SU-DHL-6 (cell line): ENCODE measurements around the gene BCAS3.
"Not testable (repeated sequence)": the region's sequence is repeated elsewhere in the genome, so short reads cannot be mapped to it uniquely, and the experiment has no call there.

Experiments
- H2AFZ ChIP-seq: fragments of 200-600 bp; sonication (generic); 2 replicates; pipeline ENCODE4 v1.6.1; 2014; ENCODE audit warnings: low read depth, mild to moderate bottlenecking, moderate library complexity, mixed read lengths, antibody characterized with exemption, low read length; ENCODE audit not compliant: severe bottlenecking
- H3F3A ChIP-seq: fragments of 200-600 bp; shearing (Covaris generic); 2 replicates; pipeline ENCODE4 v1.6.0; 2016; ENCODE audit warnings: antibody characterized with exemption, mild to moderate bottlenecking; ENCODE audit not compliant: insufficient read depth
- H3K27ac ChIP-seq: fragments of 200-600 bp; sonication (generic); 2 replicates; pipeline ENCODE4 v1.5.1; 2016; ENCODE audit warnings: low read depth, mild to moderate bottlenecking, low read length, moderate library complexity, mixed read lengths
- H3K27me3 ChIP-seq: fragments of 200-600 bp; sonication (generic), shearing (Covaris generic); 2 replicates; pipeline ENCODE4 v1.6.0; 2014; ENCODE audit warnings: mild to moderate bottlenecking, low read length
- H3K36me3 ChIP-seq: fragments of 200-600 bp; sonication (generic); 2 replicates; pipeline ENCODE4 v1.6.1; 2014; ENCODE audit warnings: mild to moderate bottlenecking, low read length, mixed read lengths
- H3K4me2 ChIP-seq: fragments of 300-600, 200-600 bp; shearing (Covaris generic), sonication (generic); 2 replicates; pipeline ENCODE4 v1.6.0; 2014; ENCODE audit warnings: low read length, low read depth, mild to moderate bottlenecking; ENCODE audit not compliant: poor library complexity, severe bottlenecking
- H3K4me3 ChIP-seq: fragments of 200-600 bp; sonication (generic); 2 replicates; pipeline ENCODE4 v1.5.1; 2014; ENCODE audit warnings: antibody characterized with exemption, low read length, mild to moderate bottlenecking, mixed read lengths; ENCODE audit not compliant: insufficient read depth, poor library complexity, severe bottlenecking
- H3K79me2 ChIP-seq: fragments of 200-600 bp; sonication (generic); 2 replicates; pipeline ENCODE4 v1.6.1; 2014; ENCODE audit warnings: mild to moderate bottlenecking, low read length, moderate library complexity; ENCODE audit not compliant: insufficient read depth
- H3K9ac ChIP-seq: fragments of 200-600 bp; sonication (generic); 2 replicates; pipeline ENCODE4 v1.7.0; 2014; ENCODE audit warnings: mild to moderate bottlenecking, low read length
- H3K9me2 ChIP-seq: fragments of 200-600 bp; sonication (generic); replicated peaks from 2 replicates; pipeline ENCODE4 v1.6.1; 2014; ENCODE audit warnings: low read length; ENCODE audit not compliant: insufficient read depth
- H3K9me3 ChIP-seq: fragments of 200-600 bp; sonication (generic); 2 replicates; pipeline ENCODE4 v1.6.1; 2014; ENCODE audit warnings: low read length, mixed read lengths; ENCODE audit not compliant: insufficient read depth
- H4K20me1 ChIP-seq: fragments of 200-600 bp; sonication (generic); 2 replicates; pipeline ENCODE4 v1.6.1; 2014; ENCODE audit warnings: low read depth, mild to moderate bottlenecking, antibody characterized with exemption, low read length, moderate library complexity, mixed read lengths
- CTCF ChIP-seq: fragments of 200-600 bp; sonication (generic); IDR thresholded peaks from one replicate; pipeline ENCODE4 v1.5.1; 2017; ENCODE audit warnings: antibody characterized with exemption, mild to moderate bottlenecking, low read length, moderate library complexity; ENCODE audit not compliant: insufficient read depth, poor library complexity, severe bottlenecking
- EZH2phosphoT487 ChIP-seq: fragments of 200-600 bp; sonication (generic), shearing (Covaris generic); conservative IDR thresholded peaks from 2 replicates; pipeline ENCODE4 v1.6.1; 2018; ENCODE audit warnings: mild to moderate bottlenecking, antibody characterized with exemption, low read length, moderate library complexity, mixed read lengths

The BCAS3 gene

GRCh38 chr17:61239953-61240352, 562.3 kb downstream of the BCAS3 start:
- H3K9ac ChIP-seq, result no peak overlapping the region
- no peak overlapping the region for H2AFZ ChIP-seq
- H3F3A ChIP-seq, result no peaks in the 10 kb centered on the region
- no peak overlapping the region for H3K4me2 ChIP-seq
- no peaks in the 10 kb centered on the region for H3K36me3 ChIP-seq
- H3K79me2 ChIP-seq, result no peaks in the 10 kb centered on the region
- no peak for TF ChIP-seq CTCF
- TF ChIP-seq EZH2phosphoT487, result no peak
- H3K9me3 ChIP-seq, result no peaks in the 10 kb centered on the region
- no peaks in the 10 kb centered on the region for H4K20me1 ChIP-seq
- no peaks in the 10 kb centered on the region for H3K27me3 ChIP-seq
- no peak overlapping the region for H3K27ac ChIP-seq
- H3K9me2 ChIP-seq, result no peaks in the 10 kb centered on the region
- no peak overlapping the region for H3K4me3 ChIP-seq

DNA sequence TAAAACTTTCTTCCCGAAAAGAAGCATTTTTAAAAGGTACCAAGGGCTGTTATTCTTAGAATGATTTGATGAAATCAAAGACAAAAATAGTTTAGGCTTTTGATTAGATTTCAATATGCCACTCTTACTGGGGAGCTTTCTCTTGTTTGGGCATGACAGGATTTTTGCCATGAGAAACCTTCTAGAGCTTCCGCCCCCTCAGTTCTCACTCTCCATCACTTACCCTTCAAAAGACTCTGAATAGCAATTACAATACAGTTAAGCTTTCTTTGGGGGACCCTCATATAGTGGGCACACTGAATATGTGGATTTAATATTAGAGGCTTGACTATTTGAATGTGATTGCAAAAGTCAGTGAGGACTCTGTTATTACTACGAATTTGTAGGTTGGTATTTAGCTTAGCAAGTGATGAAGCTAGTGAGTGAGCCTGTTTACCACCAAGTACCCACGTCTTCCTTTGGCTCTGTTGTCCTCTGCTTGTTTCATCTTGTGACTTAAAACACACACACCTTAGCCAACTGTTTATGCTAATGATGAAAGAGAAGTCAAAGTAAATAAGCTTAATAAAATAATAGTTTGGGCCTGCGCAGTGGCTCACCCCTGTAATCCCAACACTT, 563.3 kb downstream of the BCAS3 start:
- H3F3A ChIP-seq, result no peaks in the 10 kb centered on the region
- TF ChIP-seq EZH2phosphoT487 (no peak), CTCF (no peak)
- no peak overlapping the region for H2AFZ ChIP-seq
- H3K9me3 ChIP-seq, result no peaks in the 10 kb centered on the region
- no peak overlapping the region for H3K27ac ChIP-seq
- H3K79me2 ChIP-seq, result no peaks in the 10 kb centered on the region
- no peaks in the 10 kb centered on the region for H4K20me1 ChIP-seq
- H3K9me2 ChIP-seq, result no peaks in the 10 kb centered on the region
- H3K4me2 ChIP-seq, result no peak overlapping the region
- H3K36me3 ChIP-seq, result no peaks in the 10 kb centered on the region
- H3K4me3 ChIP-seq, result no peak overlapping the region
- H3K27me3 ChIP-seq, result no peaks in the 10 kb centered on the region
- no peak overlapping the region for H3K9ac ChIP-seq

GRCh38 chr17:61244988-61245387, 567.3 kb downstream of the BCAS3 start:
- not testable (repeated sequence) for H3K4me2 ChIP-seq, H3K9ac ChIP-seq, H3K27me3 ChIP-seq, H3K36me3 ChIP-seq, H4K20me1 ChIP-seq, H3F3A ChIP-seq, H2AFZ ChIP-seq, H3K27ac ChIP-seq, H3K9me2 ChIP-seq, H3K79me2 ChIP-seq, H3K9me3 ChIP-seq, H3K4me3 ChIP-seq

GRCh38 chr17:61245706-61246135, 568.1 kb downstream of the BCAS3 start:
- Histone ChIP-seq H3K4me2 (no peak overlapping the region), H4K20me1 (no peaks in the 10 kb centered on the region), H2AFZ (no peak overlapping the region), H3K4me3 (no peak overlapping the region), H3K27ac (no peak overlapping the region), H3K9me2 (no peaks in the 10 kb centered on the region), H3K9me3 (no peaks in the 10 kb centered on the region), H3K79me2 (no peaks in the 10 kb centered on the region), H3K27me3 (no peaks in the 10 kb centered on the region), H3K9ac (no peak overlapping the region), H3K36me3 (no peaks in the 10 kb centered on the region), H3F3A (no peaks in the 10 kb centered on the region)
- TF ChIP-seq CTCF (no peak), EZH2phosphoT487 (no peak)
